ENCODE results near the gene BATF2. TPM values are rescaled to one million over a fixed set of nuclear protein-coding genes. Genes with fewer than 3 reads are reported as not detected.

The BATF2 gene, protein sequence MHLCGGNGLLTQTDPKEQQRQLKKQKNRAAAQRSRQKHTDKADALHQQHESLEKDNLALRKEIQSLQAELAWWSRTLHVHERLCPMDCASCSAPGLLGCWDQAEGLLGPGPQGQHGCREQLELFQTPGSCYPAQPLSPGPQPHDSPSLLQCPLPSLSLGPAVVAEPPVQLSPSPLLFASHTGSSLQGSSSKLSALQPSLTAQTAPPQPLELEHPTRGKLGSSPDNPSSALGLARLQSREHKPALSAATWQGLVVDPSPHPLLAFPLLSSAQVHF
- total RNA-seq = 1 to 10 TPM; 1.2 TPM

DNA sequence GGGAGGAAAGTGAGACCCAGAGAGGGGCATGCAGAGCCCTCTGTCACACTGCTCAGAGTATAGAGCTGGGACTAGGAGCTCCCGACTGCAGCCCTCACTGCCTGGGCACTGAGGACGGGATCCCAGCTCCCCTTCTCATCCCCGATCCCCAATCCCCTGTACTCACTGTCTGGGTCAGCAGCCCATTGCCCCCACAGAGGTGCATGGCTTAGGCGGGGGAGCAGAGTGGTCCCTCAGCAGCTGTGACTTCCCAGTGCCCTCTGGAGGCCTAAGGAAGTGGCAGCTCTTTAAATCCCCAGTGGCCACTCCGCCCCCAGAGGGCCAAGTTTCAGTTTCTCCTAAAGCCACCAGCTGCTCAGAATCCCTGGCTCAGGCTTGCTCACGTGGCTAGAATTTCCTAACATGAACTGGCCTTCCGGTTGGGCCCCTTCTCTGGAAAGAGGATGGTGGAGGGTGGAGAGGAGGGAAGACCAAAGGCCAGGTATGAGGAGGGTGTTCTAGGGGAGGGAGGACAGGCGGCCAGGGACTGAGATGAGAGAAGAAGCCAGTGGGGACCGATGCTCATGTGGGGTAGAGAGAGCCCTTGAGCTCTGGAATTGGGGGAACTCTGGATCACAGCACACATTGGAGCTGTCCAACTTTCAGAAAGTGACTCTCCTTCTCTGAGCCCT lies at the start of gene BATF2:
TSS of gene BATF2 (minus strand) at position 262 of the 671 bp plus-strand sequence. CDS start at position 205, 57 bp downstream.
- Mint-ChIP-seq H3K4me3 (peak within 1 kb of the TSS; percentile 79), H3K36me3 (no peaks in the 10 kb centered on the region), H3K9me3 (no peaks in the 10 kb centered on the region), H3K27me3 (no peaks in the 10 kb centered on the region), H3K27ac (peak within 1 kb of the TSS; percentile 85), H3K4me1 (peaks cover 29% of the 10 kb centered on the region)
- DNase-seq (peak; percentile 43), ATAC-seq (ENCODE audit: low read depth) (peak; percentile 72)
- POLR2A ChIA-PET = interaction anchor here (0.9 to 2.8 kb wide), 6 partner anchors 16 to 149 kb away, joined by 3 to 10 read pairs (median 3); partner anchors contain the start of genes ARL2, PPP2R5B and ZNHIT2

DNA sequence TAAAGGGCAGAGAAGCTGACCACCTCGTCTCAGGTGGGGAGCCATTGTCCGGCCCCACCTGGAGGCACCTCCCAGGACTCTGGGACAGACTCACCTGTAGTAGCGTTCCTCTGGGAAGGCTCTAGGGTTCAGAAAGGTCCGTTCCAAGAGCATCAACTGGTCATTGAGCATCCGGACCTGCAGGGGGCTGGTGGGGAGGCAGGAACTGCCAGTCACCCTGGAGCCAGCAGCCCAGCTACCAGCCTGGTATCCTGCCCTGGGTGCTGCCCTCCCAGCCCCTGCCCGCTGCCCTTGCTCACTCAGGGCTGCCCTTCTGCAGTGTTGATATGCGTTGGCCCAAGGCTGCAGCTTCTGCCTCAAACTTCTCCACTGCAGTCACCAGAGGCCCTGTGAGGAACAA lies 49.0 kb upstream of the BATF2 start:
- no peaks in the 10 kb centered on the region for H3K27me3 Mint-ChIP-seq
- DNase-seq = no peak
- ATAC-seq (ENCODE audit: low read depth) = no peak
- no peaks in the 10 kb centered on the region for H3K9me3 Mint-ChIP-seq
- peaks cover 27% of the 10 kb centered on the region for H3K4me1 Mint-ChIP-seq
- no peak overlapping the region for H3K4me3 Mint-ChIP-seq
- H3K36me3 Mint-ChIP-seq = peaks cover 2% of the 10 kb centered on the region
- H3K27ac Mint-ChIP-seq = peak overlapping the region; percentile 60
- POLR2A ChIA-PET = interaction anchor here (0.9 to 2.3 kb wide), 3 partner anchors 12 to 216 kb away, joined by 3 to 6 read pairs (median 3); partner anchors contain the start of genes POLA2 and VPS51

DNA sequence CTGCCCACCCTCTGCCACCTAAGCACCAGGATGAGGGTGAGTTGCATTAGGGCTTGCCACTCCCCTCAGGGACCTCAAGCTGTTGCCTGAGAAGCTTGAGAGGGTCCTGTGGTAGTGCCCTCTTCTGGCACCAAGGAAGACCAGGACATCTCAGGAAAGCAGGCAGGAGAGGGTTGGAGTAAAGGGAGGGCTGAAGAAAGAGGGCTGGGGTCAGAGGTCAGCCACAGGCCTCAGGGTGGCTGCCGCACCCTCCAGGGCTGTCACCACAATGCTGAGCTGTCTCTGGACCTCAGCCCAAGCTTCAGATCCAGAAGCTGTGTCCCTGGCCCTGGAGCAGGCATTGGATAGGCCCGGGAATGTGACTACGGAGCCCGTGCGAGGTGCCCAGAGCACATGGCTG lies 48.3 kb upstream of the BATF2 start:
- Mint-ChIP-seq H3K36me3 (peaks cover 2% of the 10 kb centered on the region), H3K4me3 (no peak overlapping the region), H3K27me3 (no peaks in the 10 kb centered on the region), H3K4me1 (peaks cover 27% of the 10 kb centered on the region), H3K27ac (no peak overlapping the region), H3K9me3 (no peaks in the 10 kb centered on the region)
- ATAC-seq (ENCODE audit: low read depth) = no peak
- POLR2A ChIA-PET = interaction anchor here (2.3 kb wide), 1 partner anchor 52 kb away, joined by 6 read pairs; the partner anchor contains the start of gene VPS51
- no peak for DNase-seq

DNA sequence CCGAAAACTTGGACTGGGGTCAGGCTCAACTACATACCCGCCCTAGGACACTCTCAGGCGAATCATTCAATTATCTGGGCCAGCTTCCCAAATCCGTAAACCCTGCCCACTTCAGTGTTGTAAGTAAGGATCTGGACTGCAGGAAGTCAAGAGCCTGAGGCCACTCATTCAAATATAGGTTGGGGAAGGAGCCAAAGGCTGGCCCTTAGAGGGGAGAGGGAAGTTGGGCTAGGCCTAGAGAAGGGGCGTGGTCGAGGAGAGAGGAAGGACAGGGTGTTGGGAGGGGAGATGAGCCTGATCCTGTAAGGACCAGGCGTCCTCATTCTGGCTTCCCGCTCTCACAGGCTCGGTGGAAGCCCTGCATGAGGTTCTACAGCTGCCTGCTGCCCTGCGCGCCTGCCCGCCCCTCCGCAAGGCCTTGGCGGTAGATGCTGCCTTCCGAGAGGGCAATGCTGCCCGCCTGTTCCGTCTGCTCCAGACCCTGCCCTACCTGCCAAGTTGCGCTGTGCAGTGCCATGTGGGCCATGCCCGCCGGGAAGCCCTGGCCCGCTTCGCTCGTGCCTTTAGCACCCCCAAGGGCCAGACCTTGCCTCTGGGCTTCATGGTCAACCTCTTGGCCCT lies 47.2 kb upstream of the BATF2 start:
- POLR2A ChIA-PET = no interaction called here
- no peak for ATAC-seq (ENCODE audit: low read depth)
- no peak for DNase-seq
- Mint-ChIP-seq H3K9me3 (no peaks in the 10 kb centered on the region), H3K36me3 (peaks cover 2% of the 10 kb centered on the region), H3K4me3 (no peak overlapping the region), H3K4me1 (peaks cover 30% of the 10 kb centered on the region), H3K27ac (no peak overlapping the region), H3K27me3 (no peaks in the 10 kb centered on the region)

DNA sequence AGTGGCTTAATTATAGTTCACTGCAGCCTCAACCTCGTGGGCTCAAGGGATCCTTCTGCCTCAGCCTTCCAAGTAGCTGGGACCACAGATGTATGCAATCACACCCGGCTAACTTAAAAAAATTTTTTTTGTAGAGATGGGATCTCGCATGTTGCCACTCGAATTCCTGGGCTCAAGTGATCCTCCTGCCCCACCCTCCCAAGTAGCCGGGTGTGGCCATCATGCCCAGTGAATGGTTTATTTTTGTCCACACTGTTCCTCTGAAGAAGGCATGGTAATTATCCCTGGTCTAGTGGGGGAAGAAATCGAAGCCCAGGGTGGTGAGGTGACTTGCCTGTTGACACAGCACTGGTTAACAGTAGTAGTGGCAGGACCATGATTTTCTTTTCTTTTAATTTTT lies 46.1 kb upstream of the BATF2 start:
- no peak overlapping the region for H3K27ac Mint-ChIP-seq
- peak overlapping the region; percentile 91 for H3K4me3 Mint-ChIP-seq
- ATAC-seq (ENCODE audit: low read depth) (no peak), DNase-seq (no peak)
- H3K4me1 Mint-ChIP-seq = peaks cover 27% of the 10 kb centered on the region
- H3K36me3 Mint-ChIP-seq = peaks cover 2% of the 10 kb centered on the region
- POLR2A ChIA-PET = no interaction called here
- no peaks in the 10 kb centered on the region for H3K9me3 Mint-ChIP-seq
- H3K27me3 Mint-ChIP-seq = no peaks in the 10 kb centered on the region

DNA sequence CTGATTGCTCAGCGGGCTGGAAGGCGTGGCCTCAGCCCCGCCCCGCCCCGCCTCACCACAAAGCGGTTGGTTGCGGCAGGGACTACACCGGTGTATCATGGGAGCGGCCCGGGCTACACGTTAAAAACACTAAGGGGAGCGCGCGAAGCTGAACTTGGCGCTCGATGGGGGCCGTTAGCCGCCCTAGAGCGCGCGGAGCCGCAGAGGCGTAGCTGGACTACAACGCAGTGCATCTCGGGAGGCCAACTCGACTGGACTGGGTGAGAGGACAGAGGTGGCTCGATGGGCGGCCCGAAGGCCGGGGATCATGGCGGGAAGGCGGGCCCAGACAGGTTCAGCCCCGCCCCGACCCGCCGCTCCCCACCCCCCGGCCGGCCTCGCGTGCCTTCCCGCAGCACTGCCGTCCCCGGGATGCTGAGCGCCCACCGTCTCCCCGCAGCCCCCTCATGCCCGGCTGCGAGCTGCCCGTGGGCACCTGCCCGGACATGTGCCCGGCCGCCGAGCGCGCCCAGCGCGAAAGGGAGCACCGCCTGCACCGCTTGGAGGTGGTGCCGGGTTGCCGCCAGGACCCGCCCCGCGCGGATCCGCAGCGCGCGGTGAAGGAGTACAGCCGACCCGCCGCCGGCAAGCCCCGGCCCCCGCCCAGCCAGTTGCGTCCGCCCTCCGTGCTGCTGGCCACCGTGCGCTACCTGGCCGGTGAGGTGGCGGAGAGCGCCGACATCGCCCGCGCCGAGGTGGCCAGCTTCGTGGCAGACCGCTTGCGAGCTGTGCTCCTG lies 44.3 kb upstream of the BATF2 start, which contains the start of gene SAC3D1:
TSS of gene SAC3D1 (plus strand) at position 364 of the 776 bp plus-strand sequence. CDS start at position 447, 83 bp downstream.
- Mint-ChIP-seq H3K27ac (peak within 1 kb of the TSS; percentile 96), H3K4me1 (peaks cover 15% of the 10 kb centered on the region), H3K36me3 (peaks cover 2% of the 10 kb centered on the region), H3K9me3 (no peaks in the 10 kb centered on the region), H3K4me3 (peak within 1 kb of the TSS; percentile 91), H3K27me3 (no peaks in the 10 kb centered on the region)
- DNase-seq (peak; percentile 93), ATAC-seq (ENCODE audit: low read depth) (peak; percentile 95)
- POLR2A ChIA-PET = interaction anchor here (0.7 to 2.7 kb wide), 20 partner anchors 8 to 238 kb away, joined by 3 to 22 read pairs (median 4); partner anchors contain the start of genes ARL2, CAPN1, FAU and MAP4K2

DNA sequence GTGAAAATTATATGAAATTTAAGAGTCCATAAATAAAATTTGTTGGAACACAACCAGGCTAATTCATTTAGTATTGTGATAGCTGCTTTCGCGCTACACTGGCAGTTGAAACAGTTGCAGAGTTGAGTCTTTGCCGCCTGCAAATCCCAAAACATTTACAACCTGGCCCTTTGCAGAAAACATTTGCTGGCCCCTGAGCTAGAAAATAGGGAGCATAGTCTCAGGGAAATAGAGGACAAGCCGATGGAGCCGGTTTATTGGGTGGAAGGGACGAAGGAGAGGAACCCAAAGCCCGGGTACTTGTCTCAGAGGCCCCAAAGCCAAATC lies 43.7 kb upstream of the BATF2 start:
- peak overlapping the region; percentile 96 for H3K27ac Mint-ChIP-seq
- POLR2A ChIA-PET = interaction anchor here (0.6 to 2.7 kb wide), 22 partner anchors 9 to 238 kb away, joined by 3 to 22 read pairs (median 4); partner anchors contain the start of genes ARL2, FAU, MAP4K2 and MRPL49
- peak overlapping the region; percentile 82 for H3K4me3 Mint-ChIP-seq
- ATAC-seq (ENCODE audit: low read depth) (no peak), DNase-seq (no peak)
- peaks cover 2% of the 10 kb centered on the region for H3K36me3 Mint-ChIP-seq
- H3K27me3 Mint-ChIP-seq = no peaks in the 10 kb centered on the region
- peaks cover 13% of the 10 kb centered on the region for H3K4me1 Mint-ChIP-seq
- no peaks in the 10 kb centered on the region for H3K9me3 Mint-ChIP-seq

DNA sequence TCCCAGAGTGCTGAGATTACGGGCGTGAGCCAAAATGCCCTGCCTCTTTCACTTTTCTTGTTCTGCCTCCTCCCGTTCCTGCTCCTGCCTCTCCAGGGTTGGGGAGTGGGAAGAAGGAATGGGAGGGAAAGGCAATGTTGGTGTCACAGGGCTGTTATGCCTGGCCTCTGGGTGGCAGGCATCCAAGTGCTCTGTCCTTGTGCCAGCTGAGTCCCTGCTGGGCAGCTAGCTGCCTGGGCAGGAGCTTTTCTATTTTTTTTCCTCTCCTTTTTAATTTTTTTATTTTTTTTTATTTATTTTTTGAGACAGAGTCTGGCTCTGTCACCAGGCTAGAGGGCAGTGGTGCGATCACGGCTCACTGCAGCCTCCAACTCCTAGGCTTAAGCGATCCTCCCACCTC lies 40.2 kb upstream of the BATF2 start:
- H3K4me3 Mint-ChIP-seq = no peak overlapping the region
- peaks cover 3% of the 10 kb centered on the region for H3K4me1 Mint-ChIP-seq
- no peaks in the 10 kb centered on the region for H3K27me3 Mint-ChIP-seq
- ATAC-seq (ENCODE audit: low read depth) (no peak), DNase-seq (no peak)
- H3K9me3 Mint-ChIP-seq = no peaks in the 10 kb centered on the region
- H3K36me3 Mint-ChIP-seq = no peaks in the 10 kb centered on the region
- POLR2A ChIA-PET = interaction anchor here (0.8 to 1.4 kb wide), 2 partner anchors 9 to 12 kb away, joined by 3 read pairs; no protein-coding TSS in a partner anchor
- H3K27ac Mint-ChIP-seq = no peak overlapping the region

DNA sequence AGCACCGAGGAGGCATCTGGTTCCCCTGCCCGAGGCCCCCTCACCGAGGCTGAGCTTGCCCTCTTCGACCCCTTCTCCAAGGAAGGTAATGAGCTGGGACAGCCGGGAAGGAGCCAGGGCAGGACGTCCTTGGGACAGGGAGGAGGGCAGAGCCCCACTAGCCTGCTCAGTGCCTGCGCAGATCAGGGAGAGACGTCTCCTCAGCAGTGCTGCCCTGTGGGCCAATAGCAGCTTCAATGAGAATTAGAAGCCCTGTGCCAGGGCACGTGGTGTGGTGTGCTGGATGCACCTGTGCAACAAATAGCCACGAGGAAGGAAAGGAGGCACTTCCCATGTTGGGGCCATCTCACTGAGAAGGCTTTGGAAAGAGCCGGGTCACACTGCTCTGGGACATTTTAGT lies 38.8 kb upstream of the BATF2 start:
- ATAC-seq (ENCODE audit: low read depth) (no peak), DNase-seq (no peak)
- Mint-ChIP-seq H3K4me1 (peaks cover 3% of the 10 kb centered on the region), H3K27ac (no peak overlapping the region), H3K36me3 (no peaks in the 10 kb centered on the region), H3K4me3 (no peak overlapping the region), H3K27me3 (no peaks in the 10 kb centered on the region), H3K9me3 (no peaks in the 10 kb centered on the region)
- POLR2A ChIA-PET = interaction anchor here (1.7 kb wide), 1 partner anchor 21 kb away, joined by 4 read pairs; the partner anchor contains the start of gene ARL2

DNA sequence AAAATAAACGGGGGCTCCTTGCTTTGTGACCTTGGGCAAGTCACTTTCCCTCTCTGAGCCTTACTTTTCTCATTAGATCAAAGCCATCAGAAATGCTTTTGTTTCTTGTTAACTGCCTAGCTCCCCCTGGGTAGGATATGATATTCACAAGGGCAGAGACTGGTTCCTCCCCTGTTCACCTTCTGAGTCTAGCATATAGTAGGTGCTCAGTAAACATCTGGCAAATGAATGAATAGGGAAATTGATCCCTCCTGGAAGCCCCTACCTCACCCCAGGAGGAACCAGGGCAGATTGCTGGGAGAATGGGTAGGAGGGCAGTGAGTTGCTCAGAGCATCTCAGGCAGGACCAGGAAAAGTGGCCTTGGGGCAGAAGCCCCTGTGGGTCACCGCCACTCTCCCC lies 37.7 kb upstream of the BATF2 start:
- H3K36me3 Mint-ChIP-seq = no peaks in the 10 kb centered on the region
- DNase-seq (no peak), ATAC-seq (ENCODE audit: low read depth) (no peak)
- POLR2A ChIA-PET = interaction anchor here (0.8 to 1.7 kb wide), 2 partner anchors 12 to 20 kb away, joined by 3 to 4 read pairs; partner anchors contain the start of gene ARL2
- no peaks in the 10 kb centered on the region for H3K27me3 Mint-ChIP-seq
- H3K4me3 Mint-ChIP-seq = no peak overlapping the region
- H3K4me1 Mint-ChIP-seq = no peaks in the 10 kb centered on the region
- H3K27ac Mint-ChIP-seq = no peak overlapping the region
- no peaks in the 10 kb centered on the region for H3K9me3 Mint-ChIP-seq

DNA sequence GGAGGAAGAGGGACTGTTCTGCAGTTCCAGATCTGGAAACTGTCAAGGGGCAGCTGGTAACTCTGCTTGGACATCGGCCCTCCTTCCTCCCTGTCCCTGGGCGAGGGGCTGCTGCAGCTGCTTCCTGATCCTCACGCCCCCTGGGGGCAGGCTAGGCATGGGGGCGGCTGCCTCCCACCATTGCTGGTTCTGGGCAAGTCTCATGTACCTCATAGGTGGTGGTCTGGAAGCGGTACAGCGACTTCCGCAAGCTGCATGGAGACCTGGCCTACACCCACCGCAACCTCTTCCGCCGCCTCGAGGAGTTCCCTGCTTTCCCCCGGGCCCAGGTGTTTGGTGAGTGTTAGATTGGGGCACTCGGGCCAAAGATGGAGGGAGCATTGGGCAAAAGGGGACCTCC lies 35.4 kb upstream of the BATF2 start:
- Mint-ChIP-seq H3K27me3 (no peaks in the 10 kb centered on the region), H3K36me3 (peaks cover 5% of the 10 kb centered on the region), H3K4me3 (no peak overlapping the region), H3K4me1 (peaks cover 13% of the 10 kb centered on the region), H3K9me3 (no peaks in the 10 kb centered on the region), H3K27ac (no peak overlapping the region)
- ATAC-seq (ENCODE audit: low read depth) = no peak
- POLR2A ChIA-PET = interaction anchor here (2.2 kb wide), 1 partner anchor 18 kb away, joined by 7 read pairs; the partner anchor contains the start of gene ARL2
- no peak for DNase-seq

DNA sequence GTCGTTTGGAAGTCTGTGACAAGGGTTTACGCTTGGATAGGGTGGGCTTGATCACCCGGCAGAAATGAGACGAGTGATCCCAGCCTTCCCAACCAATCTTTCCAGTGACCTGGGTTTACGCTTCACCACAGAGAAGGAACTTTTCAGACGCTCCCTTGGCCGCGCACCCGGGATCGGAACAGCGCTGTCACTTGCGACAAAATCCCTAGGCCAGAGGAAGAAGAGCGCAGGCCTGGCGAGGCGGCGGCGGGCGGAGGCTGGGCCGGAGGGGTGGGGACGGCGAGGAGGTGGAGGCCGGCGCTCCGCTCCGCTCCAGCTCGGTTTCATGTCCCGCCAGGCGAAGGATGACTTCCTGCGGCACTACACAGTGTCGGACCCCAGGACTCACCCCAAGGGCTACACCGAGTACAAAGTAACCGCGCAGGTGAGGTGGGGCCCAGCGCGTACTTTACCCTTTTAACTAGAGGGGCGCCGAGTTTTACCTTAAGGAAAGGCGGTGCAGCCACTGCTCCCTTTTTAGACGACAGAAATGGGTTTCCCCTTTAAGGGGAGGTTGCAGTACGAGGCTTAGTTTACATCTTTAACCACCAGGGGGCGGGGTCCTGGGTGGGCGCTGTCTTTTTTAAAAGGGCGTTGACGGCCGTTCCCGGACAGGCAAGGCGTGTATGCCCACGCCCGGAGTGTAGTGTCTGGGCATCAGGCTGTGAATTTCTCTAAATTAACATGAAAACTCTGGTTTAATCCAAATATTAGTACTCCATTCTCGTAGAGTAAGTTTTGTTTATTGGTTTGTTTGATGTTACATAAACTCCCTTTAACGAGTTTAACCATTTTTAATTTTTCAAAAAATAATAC lies 30.7 kb upstream of the BATF2 start, which contains the start of gene SNX15:
TSS of gene SNX15 (plus strand) at position 227 of the 855 bp plus-strand sequence. CDS start at position 326, 99 bp downstream.
- DNase-seq (peak; percentile 85), ATAC-seq (ENCODE audit: low read depth) (peak; percentile 89)
- Mint-ChIP-seq H3K9me3 (no peaks in the 10 kb centered on the region), H3K27me3 (no peaks in the 10 kb centered on the region), H3K4me3 (peak within 1 kb of the TSS; percentile 81), H3K4me1 (peaks cover 20% of the 10 kb centered on the region), H3K27ac (peak within 1 kb of the TSS; percentile 82), H3K36me3 (peaks cover 5% of the 10 kb centered on the region)
- POLR2A ChIA-PET = interaction anchor here (1.0 to 3.5 kb wide), 4 partner anchors 13 to 95 kb away, joined by 3 to 18 read pairs (median 8); partner anchors contain the start of genes ARL2, FAU, MRPL49 and SAC3D1

Data from activated naive CD8-positive, alpha-beta T cell treated with anti-CD3 and anti-CD28 coated beads, Interleukin-2, amount 10 ng/mL, durations not matched to agents 7 days and 5 days (primary cell).